ENCODE results near the gene STX16. TPM values are rescaled to one million over a fixed set of nuclear protein-coding genes. Genes with fewer than 3 reads are reported as not detected.

STX16 gene
- polyA plus RNA-seq, 3 donors = 49.9 to 57.6 (median 54.7) TPM

DNA sequence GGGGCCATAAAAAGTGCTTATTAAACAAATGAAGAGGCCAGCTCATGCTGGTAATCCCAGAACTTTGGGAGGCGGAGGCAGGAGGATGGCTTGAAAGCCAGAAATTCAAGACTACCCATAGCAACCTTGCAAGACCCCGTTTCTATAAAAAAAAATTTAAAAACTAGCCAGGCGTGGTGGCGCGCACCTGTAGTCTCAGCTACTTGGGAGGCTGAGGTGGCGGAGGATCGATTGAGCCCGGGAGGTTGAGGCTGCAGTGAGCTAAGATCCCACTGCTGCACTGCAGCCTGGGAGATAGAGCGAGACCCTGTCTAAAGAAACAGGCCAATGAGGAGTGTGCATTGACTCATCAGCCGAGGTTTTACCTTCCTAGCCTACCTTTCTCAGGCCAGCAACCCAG lies 56.7 kb downstream of the STX16 start:
- no peak for DNase-seq (ENCODE audit: low read depth in 3 of 3, low spot score in 2 of 3)

DNA sequence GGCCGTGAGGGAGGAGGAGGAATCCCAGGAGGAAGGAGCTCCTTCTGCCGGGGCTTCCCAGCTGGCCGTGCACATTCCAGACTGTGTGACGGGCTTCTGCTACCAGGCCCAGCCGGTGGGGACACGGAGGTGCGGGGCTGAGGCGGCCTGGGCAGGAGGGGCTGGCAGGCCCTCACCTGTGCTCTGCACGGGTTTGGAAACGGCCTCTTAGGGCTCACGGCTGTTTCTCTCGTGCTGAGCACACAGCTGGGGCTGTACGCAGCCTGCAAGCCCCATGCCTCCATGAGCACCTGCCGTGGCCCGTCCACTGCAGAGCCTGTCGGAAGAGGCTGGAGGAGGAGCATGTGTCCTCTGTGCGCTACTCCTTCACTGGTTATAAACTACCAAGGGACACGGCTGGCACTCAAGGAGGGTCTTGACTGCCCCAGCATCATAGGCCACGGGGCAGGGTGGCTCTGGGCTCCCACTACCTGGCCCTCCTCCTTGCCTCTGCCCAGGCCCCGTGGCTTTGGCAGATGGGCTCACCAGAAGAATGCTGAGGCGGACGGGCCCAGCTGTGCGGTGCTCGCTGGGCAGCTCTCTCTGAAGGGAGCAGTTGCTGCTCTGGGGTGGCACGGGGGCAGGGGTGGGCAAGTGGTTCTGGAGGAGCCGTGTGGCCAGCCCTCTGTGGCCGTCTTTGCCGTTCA lies 57.3 kb downstream of the STX16 start:
- no peak for DNase-seq (ENCODE audit: low read depth in 3 of 3, low spot score in 2 of 3)

DNA sequence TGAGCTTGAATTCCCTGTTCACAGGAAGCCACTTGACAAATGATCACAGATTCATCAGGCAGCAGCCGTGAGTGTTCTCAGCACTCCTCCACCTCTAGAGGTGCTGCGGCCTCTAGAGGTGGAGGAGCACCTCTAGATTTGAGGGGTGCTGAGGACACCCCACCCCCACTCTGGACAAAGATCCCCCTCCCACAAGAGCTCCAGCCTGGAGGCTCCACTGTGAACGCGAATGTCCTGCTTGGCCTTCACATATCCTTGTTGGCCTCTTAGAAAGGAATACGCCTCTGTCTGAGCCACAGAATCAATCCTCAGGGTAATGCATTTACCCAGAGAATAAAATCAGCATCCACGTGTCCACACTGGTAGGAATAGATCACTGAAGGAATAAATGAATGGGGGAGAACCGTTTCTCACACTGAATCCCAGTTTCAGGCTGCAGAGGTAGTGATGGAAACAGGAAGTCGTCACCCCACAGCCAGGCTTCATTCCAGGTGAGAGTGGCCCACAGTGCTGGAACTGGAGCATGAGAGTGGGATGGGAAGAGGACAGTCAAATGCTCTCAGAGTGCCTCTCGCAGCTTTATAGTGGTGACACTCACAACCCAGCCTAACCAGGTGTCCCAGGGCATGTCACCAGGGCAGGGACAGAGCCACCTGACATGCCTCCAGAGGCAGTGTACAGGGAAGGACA lies 58.1 kb downstream of the STX16 start:
- no peak for DNase-seq (ENCODE audit: low read depth in 3 of 3, low spot score in 2 of 3)

DNA sequence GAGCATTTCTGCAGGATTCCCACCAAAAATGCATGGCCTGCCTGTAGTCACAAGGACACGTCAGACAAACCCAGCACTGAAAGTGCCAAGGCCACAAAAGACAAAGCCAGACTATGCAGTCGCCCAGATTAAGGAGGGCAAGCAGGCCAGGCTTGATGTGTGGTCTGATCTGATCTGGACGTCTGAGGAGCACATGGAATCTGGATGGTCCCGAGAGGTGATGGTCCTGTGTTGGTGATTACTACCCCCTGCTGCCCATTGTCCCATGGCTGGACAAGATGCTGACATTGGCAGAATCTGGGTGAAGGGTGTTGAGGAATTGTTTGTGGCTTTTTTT lies 58.6 kb downstream of the STX16 start:
- no peak for DNase-seq (ENCODE audit: low read depth in 3 of 3, low spot score in 2 of 3)

DNA sequence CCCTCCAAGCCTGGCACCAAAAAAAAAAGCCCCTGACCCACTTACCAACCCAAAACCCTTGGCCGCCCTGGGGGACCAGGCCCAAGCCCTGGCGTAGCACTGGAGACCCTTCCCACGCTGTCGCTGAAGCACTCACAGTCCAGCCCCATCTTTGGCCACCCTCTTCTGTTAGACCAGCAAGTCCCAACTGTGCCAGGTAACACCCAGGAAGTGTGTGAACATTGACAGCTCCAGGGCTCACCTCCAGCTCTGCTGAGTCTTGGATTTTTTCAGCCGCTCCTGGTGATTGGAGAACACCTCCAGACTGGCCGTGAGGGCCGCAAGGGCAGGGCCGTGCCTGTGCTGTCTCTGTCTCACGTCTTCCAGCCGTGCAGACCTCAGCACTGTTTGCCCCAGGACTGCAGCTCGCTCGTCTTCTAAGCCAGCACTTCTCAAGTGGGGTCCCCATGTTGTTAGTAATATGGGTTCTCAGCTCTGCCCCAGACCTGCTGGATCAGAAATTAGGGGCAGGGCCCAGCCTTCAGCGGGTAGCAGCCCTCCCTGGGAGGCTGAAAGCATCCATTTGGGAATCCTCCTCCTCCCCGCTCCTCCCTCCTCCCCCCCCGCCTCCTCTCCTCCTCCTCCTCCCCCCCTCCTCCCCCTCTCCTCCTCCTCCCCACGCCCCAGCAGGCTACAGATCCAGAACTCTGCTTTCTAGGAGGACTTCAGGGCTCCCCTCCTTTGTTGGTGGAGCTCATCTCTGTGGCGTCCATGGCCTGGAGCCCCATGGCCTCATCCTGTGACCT lies 59.6 kb downstream of the STX16 start:
- no peak for DNase-seq (ENCODE audit: low read depth in 3 of 3, low spot score in 2 of 3)

DNA sequence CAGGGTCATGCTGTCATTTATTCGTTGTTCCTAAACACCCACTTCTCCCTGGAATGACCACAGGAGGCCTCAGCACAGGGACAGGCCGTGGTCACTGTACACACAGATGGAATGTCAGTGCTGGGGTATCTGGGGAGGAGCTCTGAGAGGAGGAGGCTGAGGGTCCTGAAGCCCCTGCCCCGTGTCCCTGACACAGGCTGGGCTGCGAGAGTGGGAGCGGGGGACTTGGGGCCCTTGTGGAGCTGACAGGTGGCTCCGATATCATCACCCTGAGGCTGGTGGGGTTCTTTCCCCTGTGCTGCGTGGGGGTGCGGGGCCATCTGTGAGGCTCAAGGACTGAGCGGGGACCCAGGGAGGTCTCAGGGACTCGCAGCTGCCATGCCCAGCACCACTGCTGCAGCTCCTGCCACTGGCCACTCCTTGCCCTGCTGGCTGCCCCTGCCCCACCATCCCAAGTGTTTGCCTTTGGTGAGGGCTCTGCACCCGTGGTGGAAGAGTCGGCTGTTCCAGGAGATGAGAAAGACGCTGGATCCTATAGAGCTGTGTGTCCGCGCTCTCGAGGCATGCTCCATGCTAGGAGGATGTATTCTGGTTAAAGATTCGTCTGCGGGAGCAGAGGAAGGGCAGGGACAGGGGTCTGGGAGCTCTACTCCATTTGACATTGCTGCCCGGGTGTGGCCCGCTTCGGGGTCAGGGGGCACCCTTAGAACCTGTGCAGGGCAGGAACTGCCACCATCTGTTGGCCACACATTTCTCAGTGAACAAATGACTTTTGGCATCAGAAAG lies 60.4 kb downstream of the STX16 start:
- no peak for DNase-seq (ENCODE audit: low read depth in 3 of 3, low spot score in 2 of 3)

DNA sequence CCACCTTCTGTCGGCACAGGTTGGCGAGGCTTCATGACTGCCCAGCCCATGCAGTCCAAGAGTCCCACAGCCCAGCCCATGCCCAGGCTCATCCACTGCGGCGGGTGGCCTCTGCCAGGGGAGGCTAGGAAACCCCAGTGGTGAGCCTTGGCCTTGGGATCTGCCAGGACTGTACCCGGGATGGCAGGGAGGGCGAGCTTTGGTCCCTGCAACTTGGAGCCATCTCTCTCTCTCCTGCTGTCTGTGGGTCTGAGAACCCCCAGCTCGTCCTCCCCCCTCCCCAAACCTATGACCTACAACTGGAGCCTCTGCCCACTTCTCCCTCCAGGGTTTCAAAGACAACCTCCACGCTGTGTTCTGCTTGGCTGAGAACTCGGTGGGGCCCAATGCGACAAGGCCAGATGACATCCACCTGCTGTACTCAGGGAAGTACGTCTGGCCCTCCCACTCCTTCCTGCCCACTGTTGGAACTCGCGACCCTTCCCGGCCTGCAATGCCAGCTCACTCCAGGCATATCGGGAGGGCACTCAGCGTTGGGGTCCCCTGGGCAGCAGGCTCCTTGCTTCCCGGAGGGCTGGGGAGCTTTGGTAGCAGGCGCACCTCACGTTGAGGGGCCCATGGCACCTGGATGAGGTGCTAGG lies 61.2 kb downstream of the STX16 start:
- no peak for DNase-seq (ENCODE audit: low read depth in 3 of 3, low spot score in 2 of 3)

DNA sequence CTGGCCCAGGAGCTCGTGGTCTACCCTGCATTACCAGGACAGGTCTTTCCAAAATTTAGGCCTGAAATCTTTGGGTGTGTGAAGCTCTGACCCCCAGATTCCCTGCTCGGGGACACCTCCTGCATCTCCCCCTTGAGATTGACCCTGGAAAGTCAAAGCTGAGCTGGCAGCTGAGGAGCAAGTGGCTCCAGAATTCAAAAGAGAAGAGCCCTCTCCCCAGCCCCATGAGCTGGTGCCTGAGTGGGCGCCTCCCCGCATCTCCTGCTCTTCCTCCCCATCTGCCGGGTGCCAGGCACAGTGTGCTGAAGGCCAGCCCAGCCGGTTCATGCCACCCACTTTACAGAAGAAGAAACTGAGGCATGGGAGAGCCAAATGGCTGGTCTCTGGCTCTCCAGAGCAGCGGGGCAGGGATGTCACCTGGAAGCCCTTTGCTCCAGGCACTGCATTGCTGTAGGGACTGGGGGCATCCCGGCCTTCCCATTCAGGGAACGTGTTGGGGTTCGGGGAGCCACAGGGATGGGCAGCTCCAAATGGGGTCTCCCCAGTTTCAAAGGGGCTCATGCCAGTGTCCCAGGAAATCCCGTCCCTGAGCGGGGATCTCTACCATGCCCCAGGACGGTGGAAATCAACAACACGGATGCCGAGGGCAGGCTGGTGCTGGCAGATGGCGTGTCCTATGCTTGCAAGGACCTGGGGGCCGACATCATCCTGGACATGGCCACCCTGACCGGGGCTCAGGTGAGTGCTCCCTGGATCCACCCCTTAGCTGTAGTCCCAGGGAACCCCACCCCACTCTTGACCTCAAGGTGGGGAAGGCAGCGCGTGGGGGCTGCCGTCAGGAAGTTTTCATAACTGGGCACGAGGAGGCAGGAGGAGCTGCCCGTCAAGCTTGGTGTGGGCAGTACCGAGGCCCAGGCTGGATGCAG lies 62.0 kb downstream of the STX16 start:
- no peak for DNase-seq (ENCODE audit: low read depth in 3 of 3, low spot score in 2 of 3)

DNA sequence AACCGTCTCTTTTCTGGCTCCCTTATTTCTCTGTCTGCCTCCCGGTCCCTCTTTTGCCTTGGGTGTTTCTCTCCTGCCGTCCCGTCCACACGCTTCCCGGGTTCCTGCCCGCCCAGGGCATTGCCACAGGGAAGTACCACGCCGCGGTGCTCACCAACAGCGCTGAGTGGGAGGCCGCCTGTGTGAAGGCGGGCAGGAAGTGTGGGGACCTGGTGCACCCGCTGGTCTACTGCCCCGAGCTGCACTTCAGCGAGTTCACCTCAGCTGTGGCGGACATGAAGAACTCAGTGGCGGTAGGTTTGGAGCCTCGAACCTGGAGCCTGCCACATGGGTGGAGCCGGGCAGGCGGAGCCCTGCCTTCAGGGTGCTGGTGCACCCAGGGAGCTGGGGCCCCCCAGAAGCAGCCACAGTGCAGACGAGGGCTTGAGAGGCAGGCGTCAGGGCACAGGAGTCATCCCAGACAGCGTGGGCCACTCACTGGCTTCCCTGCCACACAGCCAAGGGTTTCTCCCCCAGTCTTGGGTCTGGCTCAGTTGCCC lies 62.8 kb downstream of the STX16 start:
- no peak for DNase-seq (ENCODE audit: low read depth in 3 of 3, low spot score in 2 of 3)

DNA sequence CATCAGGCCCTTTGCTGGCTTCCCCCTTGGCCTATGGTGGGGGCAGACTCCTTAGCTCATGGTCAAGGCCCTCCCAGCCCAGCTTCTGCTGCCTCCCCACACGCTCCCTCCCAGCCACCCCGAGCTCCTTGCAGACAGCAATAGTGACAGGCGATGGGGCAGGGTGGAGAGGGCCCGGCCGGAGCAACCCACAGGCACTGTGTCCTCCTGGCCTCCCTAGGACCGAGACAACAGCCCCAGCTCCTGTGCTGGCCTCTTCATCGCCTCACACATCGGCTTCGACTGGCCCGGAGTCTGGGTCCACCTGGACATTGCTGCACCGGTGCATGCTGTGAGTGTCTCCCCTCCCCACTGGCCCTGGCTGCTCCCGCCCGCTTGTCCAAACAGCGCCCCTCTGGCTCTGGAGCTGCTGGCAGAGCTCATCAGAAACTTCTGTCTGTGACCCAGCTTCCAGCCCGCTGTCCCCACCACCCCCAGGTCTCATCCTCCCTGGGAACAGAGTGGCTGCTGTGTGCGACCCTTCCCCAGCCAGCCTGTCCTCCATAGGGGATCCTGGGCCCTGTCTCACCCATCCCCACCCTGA lies 63.3 kb downstream of the STX16 start:
- DNase-seq (ENCODE audit: low read depth in 3 of 3, low spot score in 2 of 3) = no peak

DNA sequence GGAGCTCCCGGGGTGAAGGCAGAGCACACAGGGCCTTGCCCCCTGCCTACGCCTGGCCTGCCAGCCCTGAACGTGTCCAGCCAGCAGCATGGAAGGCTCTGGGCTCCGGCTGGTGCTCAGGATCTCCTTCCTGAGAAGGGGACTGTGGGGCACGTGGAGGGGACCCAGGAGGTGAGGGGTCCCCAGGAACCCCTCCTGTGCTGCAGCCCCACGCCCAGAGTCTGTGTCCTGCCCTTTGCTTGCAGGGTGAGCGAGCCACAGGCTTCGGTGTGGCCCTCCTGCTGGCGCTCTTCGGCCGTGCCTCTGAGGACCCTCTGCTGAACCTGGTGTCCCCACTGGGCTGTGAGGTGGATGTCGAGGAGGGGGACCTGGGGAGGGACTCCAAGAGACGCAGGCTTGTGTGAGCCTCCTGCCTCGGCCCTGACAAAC lies 63.9 kb downstream of the STX16 start:
- DNase-seq (ENCODE audit: low read depth in 3 of 3, low spot score in 2 of 3) = no peak

DNA sequence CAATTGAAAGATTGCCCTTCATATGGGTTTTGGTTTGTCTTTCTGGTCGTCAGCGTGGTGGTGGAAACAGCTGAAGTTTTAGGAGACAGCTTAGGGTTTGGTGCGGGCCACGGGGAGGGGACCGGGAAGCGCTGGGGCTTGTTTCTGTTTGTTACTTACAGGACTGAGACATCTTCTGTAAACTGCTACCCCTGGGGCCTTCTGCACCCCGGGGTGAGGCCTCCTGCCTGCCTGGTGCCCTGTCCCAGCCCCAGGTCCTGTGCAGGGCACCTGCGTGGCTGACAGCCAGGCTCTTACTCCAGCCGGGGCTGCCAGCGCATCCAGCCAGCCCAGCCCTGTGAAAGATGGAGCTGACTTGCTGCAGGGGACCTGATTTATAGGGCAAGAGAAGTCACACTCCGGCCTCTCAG lies 64.3 kb downstream of the STX16 start:
- no peak for DNase-seq (ENCODE audit: low read depth in 3 of 3, low spot score in 2 of 3)

DNA sequence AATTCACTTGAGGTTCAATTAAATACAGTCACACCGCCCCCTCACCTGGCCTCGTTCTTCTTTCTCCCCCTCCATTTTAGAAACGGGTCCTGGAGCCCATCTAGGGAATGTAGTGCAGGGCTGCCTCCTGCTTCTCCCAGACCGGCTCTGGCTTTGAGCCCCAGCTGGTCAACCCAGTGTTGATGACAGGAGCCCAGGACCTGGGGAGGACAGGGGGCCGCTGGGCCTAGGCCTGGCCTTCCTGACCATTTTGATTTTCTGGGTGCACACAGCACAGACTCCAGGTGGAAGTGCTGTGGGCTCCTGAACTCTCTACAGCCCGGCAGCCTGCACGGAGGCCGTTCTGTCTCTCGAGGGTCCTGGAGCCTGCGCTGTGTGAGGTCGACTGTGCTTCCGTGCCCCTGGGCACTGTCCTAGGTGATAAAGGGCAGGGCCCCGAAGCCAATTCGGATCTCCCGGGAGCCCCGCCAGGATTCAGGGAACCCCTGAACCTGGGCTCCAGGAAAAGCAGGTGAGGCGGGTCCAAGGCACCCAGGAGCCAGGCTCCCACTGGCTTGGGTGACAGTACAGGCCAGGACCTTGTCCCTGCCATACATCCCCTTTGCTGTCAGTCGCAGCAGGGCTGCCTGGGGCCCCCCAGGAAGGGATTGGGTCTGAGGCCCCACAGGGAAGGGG lies 64.9 kb downstream of the STX16 start:
- no peak for DNase-seq (ENCODE audit: low read depth in 3 of 3, low spot score in 2 of 3)

DNA sequence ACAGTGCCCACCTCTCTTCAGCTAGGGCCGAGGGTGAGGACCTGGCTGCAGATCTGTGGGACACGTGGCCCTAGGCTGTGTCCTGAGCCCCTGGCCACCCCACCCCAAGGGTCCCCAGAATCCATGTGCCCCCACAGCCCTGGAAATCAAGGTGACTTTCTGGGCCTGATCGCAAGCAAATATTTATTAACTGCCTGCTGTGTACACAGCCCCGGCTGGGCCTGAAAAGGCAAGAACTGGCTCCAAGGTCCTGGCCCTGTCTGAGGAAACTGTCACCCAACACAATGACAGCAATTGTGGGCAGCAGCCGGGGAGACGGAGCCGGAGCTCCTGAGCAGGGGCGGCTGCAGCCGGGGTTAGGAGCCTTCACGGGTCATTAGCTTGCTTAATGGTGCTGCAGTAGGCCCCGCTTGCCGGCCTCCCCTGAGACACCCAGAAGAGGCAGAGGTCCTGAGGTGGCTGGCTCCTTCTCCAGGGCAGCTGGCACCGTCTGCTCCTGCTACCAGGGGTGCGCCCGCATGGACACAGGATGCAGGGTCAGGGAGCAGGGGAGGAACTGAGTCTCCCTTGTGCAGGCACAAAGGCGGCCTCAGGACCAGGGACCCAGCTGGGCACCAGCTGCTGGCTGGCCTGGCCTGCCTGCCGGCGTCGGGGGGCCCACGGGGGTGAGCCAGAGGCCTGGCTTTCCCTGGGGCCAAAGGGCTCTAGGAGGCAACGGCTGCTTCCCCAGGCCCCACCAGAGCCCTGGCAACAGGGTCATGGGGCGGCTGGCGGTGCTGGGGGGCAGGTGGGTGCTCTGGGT lies 65.6 kb downstream of the STX16 start:
- no peak for DNase-seq (ENCODE audit: low read depth in 3 of 3, low spot score in 2 of 3)

DNA sequence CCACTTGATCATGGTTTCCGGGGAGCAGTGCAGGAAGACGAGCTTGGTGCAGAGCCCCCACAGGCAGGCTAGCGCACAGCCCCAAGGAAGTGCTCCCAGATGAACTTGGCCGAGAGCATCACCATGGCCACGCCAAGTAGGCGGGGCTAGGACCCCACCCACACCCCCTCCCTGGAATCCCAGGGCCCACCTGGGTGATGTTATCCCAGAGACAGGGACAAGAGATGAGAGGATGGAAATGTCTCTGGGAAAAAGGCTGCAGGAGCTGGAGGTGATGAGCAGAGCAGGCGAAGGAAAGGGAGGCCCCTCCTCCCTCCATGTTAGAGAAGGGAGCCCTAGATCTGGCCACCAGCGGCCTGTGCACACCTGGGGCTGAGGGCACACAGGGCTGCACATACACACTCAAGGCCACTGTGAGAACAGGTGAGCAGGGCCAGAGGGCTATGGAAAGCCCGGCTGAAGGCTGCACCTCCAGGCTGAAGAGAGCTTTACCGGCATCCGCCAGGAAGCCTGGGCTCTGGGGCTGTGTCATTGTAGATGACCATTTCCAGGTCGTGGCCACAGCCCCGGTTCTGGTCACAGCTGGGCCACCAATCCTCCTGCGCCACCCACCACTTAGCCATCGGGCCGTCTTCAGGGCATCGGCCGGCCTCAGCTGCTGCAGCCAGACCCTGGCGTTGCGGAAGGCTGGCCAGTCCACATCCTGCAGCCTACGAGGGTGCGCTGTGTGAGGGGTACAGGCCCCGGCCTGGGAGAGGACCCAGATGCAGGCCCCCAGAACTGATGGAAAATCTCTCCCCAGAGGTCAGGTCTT lies 66.4 kb downstream of the STX16 start:
- DNase-seq (ENCODE audit: low read depth in 3 of 3, low spot score in 2 of 3) = no peak

DNA sequence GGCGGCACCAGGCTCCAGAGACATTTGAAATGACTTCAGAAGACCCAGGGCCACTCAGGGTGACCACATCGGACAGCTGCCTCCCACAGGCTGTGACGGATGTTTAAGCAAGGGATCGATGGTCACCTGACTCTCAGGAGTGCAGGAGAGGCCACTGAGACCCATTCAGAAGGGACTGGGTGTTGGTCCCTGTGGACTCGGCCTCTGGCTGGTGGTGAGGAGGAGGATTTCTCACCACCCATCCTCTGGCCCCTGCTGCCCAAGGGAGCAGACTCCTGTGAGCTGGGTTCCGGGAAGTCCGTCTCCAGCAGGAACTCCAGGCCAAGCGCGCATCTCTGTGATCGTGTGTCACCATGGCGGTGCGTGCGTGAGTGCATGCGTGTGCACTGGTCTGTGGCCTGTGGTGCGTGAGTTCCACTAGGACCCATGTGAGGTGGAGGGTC lies 67.1 kb downstream of the STX16 start:
- DNase-seq (ENCODE audit: low read depth in 3 of 3, low spot score in 2 of 3) = no peak

DNA sequence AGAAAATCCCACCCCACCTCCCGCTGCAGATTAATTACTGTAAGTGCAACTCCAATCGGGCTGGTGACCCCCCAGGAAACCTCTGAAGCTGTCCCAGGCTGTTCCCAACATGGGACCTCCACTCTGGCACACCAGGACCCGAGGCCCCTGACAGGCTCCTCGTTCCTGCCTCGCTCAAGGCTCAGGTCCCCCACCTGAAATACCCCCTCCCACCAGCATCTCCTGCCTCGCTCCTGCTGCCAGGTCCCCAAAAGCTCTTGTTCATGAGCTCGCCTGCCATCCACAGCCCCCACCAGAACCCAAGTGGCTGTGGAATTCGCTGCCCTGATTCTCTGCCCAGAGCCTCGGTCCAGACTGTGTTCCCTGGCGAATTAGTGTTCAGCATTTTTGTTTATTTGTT lies 67.6 kb downstream of the STX16 start:
- DNase-seq (ENCODE audit: low read depth in 3 of 3, low spot score in 2 of 3) = no peak

Measured in right renal cortex interstitium (tissue), 3 donors.